RWPE1 (cell line): Measurements from ENCODE around the gene RAB3A.

Experiments used
- CTCF ChIA-PET: fragments of 350-600 bp; sonication (Branson Sonifier 250); formaldehyde crosslinking; extraction: SDS; loops from one replicate; lab custom pipeline; 2021; lab: Yijun Ruan, JAX
- POLR2A ChIA-PET: fragments of 400-600 bp; formaldehyde crosslinking; extraction: SDS; loops from one replicate; lab custom pipeline; 2020; ENCODE audit warnings: antibody characterized with exemption; ENCODE audit not compliant: low non-redundant PET; lab: Yijun Ruan, JAX
- DNase-seq: peaks from one replicate; pipeline ENCODE4 v3.0.0; 2012; ENCODE audit warnings: low spot score
- H3K27ac ChIP-seq: fragments of 450-650 bp; 2 replicates; pipeline ENCODE4 v1.5.1; 2017
- TF ChIP-seq, protein P1 (sequence below): fragments of 450-650 bp; conservative IDR thresholded peaks from 2 replicates; pipeline ENCODE4 v1.5.1; 2017; ENCODE audit warnings: low read depth, mild to moderate bottlenecking

Gene RAB3A

DNA sequence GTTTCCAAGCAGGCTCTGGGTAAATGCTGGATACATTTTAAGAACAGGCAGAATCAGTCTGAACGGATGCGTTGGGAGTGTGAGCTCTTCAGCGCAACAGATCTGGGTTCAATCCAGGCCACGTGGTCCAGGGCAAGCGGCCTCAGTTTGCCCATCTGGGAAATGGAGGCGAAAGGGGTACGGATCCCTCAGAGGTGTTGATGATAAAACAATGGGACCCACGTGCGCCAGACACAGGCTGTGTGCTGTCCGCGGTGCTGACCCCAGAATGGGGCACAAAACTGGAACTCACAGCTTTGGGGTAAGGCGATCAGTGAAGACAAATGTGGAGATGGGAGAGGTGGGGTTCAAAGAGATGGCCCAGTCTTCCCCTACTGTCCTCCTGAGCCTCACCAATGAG, 35.5 kb upstream of the RAB3A start:
- no peak overlapping the region for H3K27ac ChIP-seq
- no peak for DNase-seq
- TF ChIP-seq, protein P1, sequence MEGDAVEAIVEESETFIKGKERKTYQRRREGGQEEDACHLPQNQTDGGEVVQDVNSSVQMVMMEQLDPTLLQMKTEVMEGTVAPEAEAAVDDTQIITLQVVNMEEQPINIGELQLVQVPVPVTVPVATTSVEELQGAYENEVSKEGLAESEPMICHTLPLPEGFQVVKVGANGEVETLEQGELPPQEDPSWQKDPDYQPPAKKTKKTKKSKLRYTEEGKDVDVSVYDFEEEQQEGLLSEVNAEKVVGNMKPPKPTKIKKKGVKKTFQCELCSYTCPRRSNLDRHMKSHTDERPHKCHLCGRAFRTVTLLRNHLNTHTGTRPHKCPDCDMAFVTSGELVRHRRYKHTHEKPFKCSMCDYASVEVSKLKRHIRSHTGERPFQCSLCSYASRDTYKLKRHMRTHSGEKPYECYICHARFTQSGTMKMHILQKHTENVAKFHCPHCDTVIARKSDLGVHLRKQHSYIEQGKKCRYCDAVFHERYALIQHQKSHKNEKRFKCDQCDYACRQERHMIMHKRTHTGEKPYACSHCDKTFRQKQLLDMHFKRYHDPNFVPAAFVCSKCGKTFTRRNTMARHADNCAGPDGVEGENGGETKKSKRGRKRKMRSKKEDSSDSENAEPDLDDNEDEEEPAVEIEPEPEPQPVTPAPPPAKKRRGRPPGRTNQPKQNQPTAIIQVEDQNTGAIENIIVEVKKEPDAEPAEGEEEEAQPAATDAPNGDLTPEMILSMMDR = no peak
- ChIA-PET POLR2A (no interaction called here), CTCF (interaction anchor here (0.7 kb wide), 1 partner anchor 12 kb away, joined by 3 read pairs; no protein-coding TSS in a partner anchor)

DNA sequence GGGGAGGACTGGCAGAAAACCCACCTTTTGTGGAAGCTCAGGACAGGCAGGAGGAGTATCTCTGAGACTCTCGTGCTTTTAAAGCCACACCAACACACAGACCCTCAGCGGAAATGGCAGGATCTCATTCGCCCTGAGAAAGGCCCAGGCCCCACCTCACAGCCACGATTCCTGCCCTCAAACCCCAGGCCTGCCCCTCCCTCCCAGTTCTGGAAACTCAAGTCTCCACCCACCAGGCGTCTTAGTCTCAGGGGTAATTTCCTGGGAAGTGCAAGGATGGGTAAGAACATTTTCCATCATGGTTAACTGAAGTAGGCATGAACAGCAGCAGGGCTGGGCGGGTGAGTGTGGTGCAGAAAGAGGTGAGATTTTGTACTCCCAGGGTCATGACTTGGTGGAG, 30.4 kb upstream of the RAB3A start:
- ChIA-PET CTCF (interaction anchor here (2.3 kb wide), 1 partner anchor 18 kb away, joined by 12 read pairs; no protein-coding TSS in a partner anchor), POLR2A (no interaction called here)
- no peak for DNase-seq
- no peak overlapping the region for H3K27ac ChIP-seq
- TF ChIP-seq, protein P1 = no peak

DNA sequence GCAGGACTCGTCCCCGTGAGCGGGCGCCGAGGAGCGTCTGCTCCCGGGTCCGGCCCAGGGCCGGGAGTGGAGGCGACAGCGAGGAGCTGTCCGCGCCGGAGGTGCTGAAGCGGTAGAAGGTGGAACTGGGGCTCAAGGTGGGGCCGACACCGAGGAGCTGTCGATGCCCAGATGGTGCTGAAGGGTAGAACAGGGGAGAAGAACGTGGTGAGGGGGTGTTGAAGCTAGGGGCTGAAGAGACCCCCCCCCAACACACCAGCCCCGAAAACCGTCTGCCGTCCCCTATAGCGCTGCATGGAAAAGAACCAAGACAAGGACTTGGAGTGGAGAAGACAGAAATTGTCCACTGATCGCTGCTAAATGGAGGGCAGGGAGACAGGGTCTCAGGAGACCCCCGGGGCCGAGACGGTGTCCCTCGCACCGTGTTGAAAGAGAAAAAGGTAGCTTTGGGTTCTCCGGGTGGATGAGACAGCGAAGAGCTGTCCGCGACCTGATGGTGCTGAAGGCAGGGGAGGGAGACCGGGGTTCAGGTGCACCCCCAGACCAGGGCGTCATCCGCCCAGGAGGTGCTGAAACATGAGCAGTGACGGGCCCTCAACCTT, 29.5 kb upstream of the RAB3A start:
- H3K27ac ChIP-seq = no peak overlapping the region
- TF ChIP-seq, protein P1 = no peak
- CTCF ChIA-PET = interaction anchor here (0.9 to 2.3 kb wide), 3 partner anchors 9 to 21 kb away, joined by 3 to 12 read pairs (median 3); no protein-coding TSS in a partner anchor
- POLR2A ChIA-PET = no interaction called here
- peak; percentile 74 for DNase-seq

DNA sequence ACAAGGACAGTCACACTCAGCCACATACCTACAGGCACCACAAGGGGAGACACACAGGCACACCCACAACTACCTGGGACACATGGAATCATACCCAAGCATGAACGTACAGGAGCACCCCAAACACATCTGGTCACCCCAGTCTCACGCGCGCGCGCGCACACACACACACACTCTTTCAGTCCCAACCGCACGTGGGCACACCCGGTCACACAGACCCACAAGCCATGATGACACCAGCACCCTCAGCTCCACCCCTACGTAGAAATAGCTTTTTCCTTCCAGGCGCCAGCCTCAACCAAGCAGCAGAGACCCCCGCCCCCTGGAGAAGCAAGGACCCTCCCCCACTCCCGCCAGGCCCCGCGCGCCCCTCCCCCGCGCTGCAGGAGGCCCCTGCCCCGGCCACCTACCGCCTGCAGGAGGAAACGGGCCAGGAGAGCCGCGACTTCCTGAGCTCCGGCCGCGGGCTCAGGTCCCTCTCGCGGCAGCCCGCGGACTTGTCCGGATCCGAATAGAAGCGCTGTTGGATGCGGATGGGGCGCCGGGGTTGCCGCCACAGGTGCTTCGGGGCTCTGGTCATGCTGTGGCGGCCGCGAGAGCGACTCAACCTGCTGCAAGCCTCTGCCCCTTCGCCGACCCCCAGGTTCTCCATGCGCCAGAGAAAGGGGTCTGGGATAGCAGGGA, 28.8 kb upstream of the RAB3A start:
- TF ChIP-seq, protein P1 = no peak
- H3K27ac ChIP-seq = no peak overlapping the region
- DNase-seq = peak; percentile 33
- ChIA-PET POLR2A (no interaction called here), CTCF (interaction anchor here (0.6 to 2.3 kb wide), 4 partner anchors 8 to 737 kb away, joined by 3 to 12 read pairs (median 3); no protein-coding TSS in a partner anchor)

DNA sequence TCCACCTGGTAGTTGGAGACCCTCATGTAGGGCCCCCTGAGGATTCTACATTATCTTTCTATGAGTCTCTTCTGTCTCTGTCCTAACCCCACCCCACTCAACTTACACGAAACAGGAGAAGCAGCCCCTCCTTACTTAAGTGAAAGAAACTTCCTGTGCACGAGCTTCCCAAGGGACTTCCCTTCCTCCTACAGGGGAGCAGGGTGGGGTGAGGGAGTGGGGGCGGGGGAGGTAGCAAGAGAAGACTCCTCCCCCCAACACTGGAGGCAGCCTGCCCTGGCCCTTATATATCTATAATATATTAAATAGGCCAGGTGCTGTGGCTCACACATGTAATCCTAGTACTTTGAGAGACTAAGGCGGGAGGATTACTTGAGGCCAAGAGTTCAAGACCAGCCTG, 27.9 kb upstream of the RAB3A start:
- CTCF ChIA-PET = interaction anchor here (1.2 kb wide), 1 partner anchor 17 kb away, joined by 3 read pairs; no protein-coding TSS in a partner anchor
- DNase-seq = no peak
- POLR2A ChIA-PET = interaction anchor here (0.8 kb wide), 1 partner anchor 34 kb away, joined by 3 read pairs; no protein-coding TSS in a partner anchor
- H3K27ac ChIP-seq = no peak overlapping the region
- TF ChIP-seq, protein P1 = no peak

DNA sequence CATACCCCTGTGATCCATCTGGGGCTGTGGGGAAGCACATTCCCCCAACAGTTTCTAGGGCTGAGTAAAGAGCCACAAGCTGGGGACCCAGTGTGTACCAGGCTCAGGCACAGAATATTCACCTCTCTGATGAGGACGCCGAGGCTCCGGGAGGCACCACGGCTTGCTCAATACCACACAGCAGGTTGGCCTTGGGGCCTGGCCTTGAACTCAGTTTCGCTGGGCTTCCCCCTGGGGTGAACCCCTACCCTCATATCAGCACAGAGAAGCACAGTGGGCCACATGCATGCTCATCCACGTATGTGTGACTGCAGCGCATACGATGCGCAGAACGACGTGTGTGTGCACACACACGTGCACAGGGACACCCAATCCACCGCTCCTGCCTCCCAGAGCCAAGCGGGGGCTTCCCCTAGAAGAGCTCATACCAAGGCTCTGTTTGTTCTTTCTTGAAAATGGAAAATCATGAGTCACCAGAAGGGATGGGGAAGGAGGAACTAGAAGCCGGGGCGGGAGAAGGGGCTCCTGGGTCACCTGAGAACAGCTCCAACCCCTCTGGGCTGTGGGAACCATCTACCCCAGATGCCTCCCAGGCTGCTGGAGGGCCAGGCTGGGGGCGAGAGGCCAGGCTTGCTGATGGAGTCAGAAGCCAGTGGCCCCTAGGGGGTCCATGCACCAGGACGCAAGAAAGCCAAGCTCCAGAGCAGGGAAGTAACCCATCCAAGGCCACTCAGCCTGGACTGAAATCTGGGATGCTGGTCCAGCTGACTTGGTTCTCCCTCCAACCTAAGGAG, 27.3 kb upstream of the RAB3A start:
- POLR2A ChIA-PET = interaction anchor here (0.8 kb wide), 1 partner anchor 33 kb away, joined by 3 read pairs; no protein-coding TSS in a partner anchor
- DNase-seq = no peak
- H3K27ac ChIP-seq = no peak overlapping the region
- TF ChIP-seq, protein P1 = no peak
- CTCF ChIA-PET = interaction anchor here (0.7 to 1.2 kb wide), 2 partner anchors 18 to 20 kb away, joined by 3 to 6 read pairs; no protein-coding TSS in a partner anchor
